Stomach smooth muscle (tissue), 2 donors: ENCODE measurements around the gene TSPAN16.
A peak's percentile ranks its signal among the peaks of the same experiment; 100 is the strongest.

Source experiments
- H3K27ac ChIP-seq: one replicate; pipeline ENCODE4 v1.7.0; 2013; ENCODE audit warnings: mild to moderate bottlenecking, low read length, inconsistent platforms
- H3K27me3 ChIP-seq, 2 donors: one replicate each; pipeline ENCODE4 v1.7.0; 2013; ENCODE audit warnings: low read length in 2 of 2; ENCODE audit not compliant: insufficient read depth in 2 of 2, control insufficient read depth in 1 of 2
- H3K36me3 ChIP-seq, 2 donors: one replicate each; pipeline ENCODE4 v1.7.0; 2013; ENCODE audit warnings: low read length in 2 of 2; ENCODE audit not compliant: control insufficient read depth in 2 of 2, insufficient read depth in 2 of 2
- H3K4me1 ChIP-seq: one replicate; pipeline ENCODE4 v1.7.0; 2013; ENCODE audit warnings: low read length; ENCODE audit not compliant: control insufficient read depth, insufficient read depth
- H3K4me3 ChIP-seq, 2 donors: one replicate each; pipeline ENCODE4 v1.7.0; 2013; ENCODE audit warnings: low read length in 2 of 2
- H3K9ac ChIP-seq, 2 donors: one replicate each; pipeline ENCODE4 v1.7.0; 2013; ENCODE audit warnings: low read length in 2 of 2, mild to moderate bottlenecking in 1 of 2
- H3K9me3 ChIP-seq, 2 donors: one replicate each; pipeline ENCODE4 v1.7.0; 2013; ENCODE audit warnings: low read length in 2 of 2; ENCODE audit not compliant: control insufficient read depth in 2 of 2
- donor health status: healthy.
- donor health status: Pancreatic carcinoma.

The TSPAN16 gene

DNA sequence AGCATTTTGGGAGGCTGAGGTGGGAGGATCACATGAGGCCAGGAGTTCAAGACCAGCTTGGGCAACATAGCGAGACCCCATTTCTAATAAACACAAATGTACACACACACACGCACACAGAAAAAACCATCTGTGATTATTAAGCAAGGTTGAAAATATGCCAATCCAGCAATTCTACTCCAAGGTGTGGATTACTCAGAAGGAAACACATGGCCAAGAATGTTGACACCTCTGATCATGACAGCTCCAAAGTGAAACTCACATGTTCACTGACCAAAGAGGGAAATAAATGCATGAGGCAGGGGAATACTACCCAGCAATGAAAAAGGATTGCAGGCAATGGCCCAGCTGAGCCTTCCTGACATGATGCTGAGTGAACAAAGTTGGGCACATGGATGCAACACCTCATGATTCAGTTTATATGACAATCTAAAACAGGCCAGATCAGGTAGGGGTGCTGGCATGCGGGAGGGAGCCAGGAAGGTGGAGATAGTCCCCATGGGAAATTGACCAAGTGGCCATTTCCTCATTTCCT is 38.0 kb upstream of the TSPAN16 start:
- Histone ChIP-seq H3K36me3 (no peaks in the 10 kb centered on the region), H3K9ac (no peak overlapping the region), H3K9me3 (no peaks in the 10 kb centered on the region), H3K4me3 (no peak overlapping the region), H3K4me1 (peaks cover 19% of the 10 kb centered on the region), H3K27ac (no peak overlapping the region), H3K27me3 (no peaks in the 10 kb centered on the region)

DNA sequence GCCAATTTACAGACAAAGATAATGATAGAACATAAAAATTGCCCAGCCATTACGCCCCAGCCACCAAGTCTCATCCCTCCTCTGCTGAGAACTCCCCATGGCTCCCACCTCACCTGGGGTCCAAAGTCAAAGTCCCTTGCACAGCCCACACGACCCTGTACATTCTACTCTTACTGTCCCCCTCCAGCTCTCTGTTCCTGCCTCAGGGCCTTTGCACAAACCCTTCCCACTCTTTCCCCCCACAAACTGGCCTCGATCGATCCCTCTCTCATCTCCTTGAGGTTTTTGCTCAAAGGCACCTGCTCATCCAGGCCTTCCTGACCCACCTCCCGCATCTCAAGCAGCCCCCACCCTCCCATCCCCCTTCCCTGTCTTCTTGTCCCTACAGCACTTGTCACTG is 35.0 kb upstream of the TSPAN16 start:
- H3K9me3 ChIP-seq: no peaks in the 10 kb centered on the region
- H3K27ac ChIP-seq: no peak overlapping the region
- no peak overlapping the region for H3K4me3 ChIP-seq
- H3K27me3 ChIP-seq: no peaks in the 10 kb centered on the region
- H3K36me3 ChIP-seq: no peaks in the 10 kb centered on the region
- H3K9ac ChIP-seq: no peak overlapping the region
- peaks cover 3% of the 10 kb centered on the region for H3K4me1 ChIP-seq

DNA sequence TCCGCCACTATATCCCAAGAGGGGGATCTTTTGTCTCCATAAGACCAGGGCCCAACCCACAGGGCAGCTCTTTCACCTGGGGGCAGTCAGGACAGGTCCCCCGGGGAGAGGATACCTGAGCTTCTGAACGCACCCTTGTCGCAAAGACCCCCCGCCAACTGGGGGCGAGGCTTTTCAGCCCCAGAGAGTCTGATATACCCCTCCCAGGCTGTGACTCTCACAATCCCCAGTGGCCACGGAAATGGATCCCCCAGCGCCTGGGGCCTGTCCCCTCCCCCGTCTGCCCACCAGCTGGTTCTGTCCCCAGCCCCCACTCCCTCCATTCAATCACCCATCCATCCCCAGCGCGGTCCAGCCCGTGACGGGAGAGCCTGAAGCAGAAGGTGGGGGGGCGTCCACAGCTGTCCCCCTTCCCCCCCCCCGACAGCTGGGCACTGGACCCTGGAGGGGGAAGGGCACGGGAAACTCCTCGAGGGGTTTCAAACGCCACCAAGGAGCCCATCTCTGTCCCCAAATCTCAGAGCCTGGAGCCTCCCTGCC is 34.5 kb upstream of the TSPAN16 start:
- no peak overlapping the region for H3K27ac ChIP-seq

DNA sequence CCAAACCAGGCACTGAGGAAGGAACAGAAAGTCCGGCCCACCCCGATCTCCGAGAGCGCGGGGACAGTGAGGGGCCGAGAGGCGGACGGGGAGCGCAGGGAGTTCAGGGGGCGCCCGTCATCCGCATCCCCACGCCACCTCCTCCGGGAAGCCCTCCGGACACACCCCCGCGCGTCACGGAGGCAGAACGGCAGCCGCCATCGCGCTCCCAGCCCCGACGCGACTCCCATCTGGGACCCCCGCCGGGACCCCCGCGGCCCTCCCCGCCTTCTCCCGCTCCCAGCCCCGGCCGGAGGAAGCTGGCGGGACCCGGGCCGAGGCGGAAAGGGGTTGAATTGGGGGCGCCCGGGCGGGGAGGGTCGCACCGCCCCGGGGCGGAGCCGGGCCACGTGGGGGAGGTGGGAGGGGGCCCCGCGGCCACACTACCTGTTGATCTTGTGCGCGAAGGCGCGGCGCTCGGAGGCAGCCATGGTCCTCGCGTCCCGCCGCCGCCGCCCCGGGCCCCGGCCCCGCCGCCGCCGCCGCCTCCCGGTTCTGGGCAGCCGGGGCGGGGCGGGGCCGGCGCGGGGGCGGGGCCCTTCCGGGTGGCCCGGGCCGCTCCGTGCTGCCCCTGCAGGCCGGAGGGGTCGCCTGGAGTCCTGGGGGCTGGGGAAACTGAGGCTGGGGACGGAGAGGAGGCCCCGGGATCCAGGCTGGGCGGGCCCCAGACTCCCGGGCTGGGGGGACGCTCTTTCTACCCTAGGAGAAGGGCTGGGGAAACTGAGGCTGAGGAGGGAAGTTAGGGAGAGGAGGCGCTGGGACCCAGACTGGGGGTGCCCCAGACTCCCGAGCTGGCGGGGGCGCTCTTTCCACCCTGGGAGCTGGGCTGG is 33.8 kb upstream of the TSPAN16 start, which contains the start of gene DOCK6:
TSS of gene DOCK6 (minus strand) at position 554 of the 869 bp plus-strand sequence. CDS start at position 470, 84 bp downstream.
- no peak within 1 kb of the TSS for H3K27ac ChIP-seq
- no peaks in the 10 kb centered on the region for H3K27me3 ChIP-seq
- peaks cover 3% of the 10 kb centered on the region for H3K4me1 ChIP-seq
- H3K36me3 ChIP-seq: no peaks in the 10 kb centered on the region
- no peaks in the 10 kb centered on the region for H3K9me3 ChIP-seq
- H3K4me3 ChIP-seq: peak within 1 kb of the TSS; percentile 70 to 76
- H3K9ac ChIP-seq: peak within 1 kb of the TSS; percentile 64 to 69

More for the DNA sequence above, 34.5 kb upstream of the TSPAN16 start:
- Histone ChIP-seq H3K4me3 (peak overlapping the region; percentile 70 to 76), H3K36me3 (no peaks in the 10 kb centered on the region), H3K4me1 (peaks cover 3% of the 10 kb centered on the region), H3K27me3 (no peaks in the 10 kb centered on the region), H3K9me3 (no peaks in the 10 kb centered on the region), H3K9ac (peak overlapping the region; percentile 64 to 69)

DNA sequence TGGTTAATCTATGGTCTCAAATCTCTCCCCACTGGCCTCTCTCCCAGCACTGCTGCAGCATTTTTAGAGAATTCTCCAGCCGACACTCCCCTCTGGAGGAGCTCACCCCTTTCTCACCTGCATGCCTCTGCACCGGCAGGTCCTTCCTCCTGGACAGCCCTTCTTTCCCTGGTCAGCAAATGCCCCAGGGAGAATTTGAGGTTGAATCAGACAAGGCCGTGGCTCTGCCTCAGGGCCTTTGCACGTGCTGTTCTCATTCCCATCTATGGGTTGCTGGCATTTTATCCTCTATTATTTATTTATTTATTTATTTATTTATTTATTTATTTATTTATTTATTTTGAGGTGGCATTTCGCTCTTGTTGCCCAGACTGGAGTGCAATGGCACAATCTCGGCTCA is 32.2 kb upstream of the TSPAN16 start:
- Histone ChIP-seq H3K4me1 (peaks cover 11% of the 10 kb centered on the region), H3K27ac (no peak overlapping the region)

GRCh38 chr19:11264452-11265176 is 31.3 kb upstream of the TSPAN16 start:
- no peak overlapping the region for H3K27ac ChIP-seq
- no peaks in the 10 kb centered on the region for H3K36me3 ChIP-seq
- no peaks in the 10 kb centered on the region for H3K27me3 ChIP-seq
- H3K9me3 ChIP-seq: no peaks in the 10 kb centered on the region
- H3K4me1 ChIP-seq: peaks cover 18% of the 10 kb centered on the region
- peak overlapping the region in 1 of 2 donors; percentile 21 for H3K9ac ChIP-seq
- H3K4me3 ChIP-seq: no peak overlapping the region

More for the DNA sequence above, 32.2 kb upstream of the TSPAN16 start:
- H3K9me3 ChIP-seq: no peaks in the 10 kb centered on the region
- H3K27me3 ChIP-seq: no peaks in the 10 kb centered on the region
- H3K4me3 ChIP-seq: no peak overlapping the region
- no peaks in the 10 kb centered on the region for H3K36me3 ChIP-seq
- H3K9ac ChIP-seq: no peak overlapping the region

- H3K9ac ChIP-seq: peak overlapping the region in 1 of 2 donors; percentile 29
- no peaks in the 10 kb centered on the region for H3K36me3 ChIP-seq
- no peaks in the 10 kb centered on the region for H3K9me3 ChIP-seq
- no peaks in the 10 kb centered on the region for H3K27me3 ChIP-seq
- H3K4me3 ChIP-seq: no peak overlapping the region
- no peak overlapping the region for H3K27ac ChIP-seq
- peaks cover 18% of the 10 kb centered on the region for H3K4me1 ChIP-seq
Measured at GRCh38 chr19:11265177-11265784, 30.7 kb upstream of the TSPAN16 start.

DNA sequence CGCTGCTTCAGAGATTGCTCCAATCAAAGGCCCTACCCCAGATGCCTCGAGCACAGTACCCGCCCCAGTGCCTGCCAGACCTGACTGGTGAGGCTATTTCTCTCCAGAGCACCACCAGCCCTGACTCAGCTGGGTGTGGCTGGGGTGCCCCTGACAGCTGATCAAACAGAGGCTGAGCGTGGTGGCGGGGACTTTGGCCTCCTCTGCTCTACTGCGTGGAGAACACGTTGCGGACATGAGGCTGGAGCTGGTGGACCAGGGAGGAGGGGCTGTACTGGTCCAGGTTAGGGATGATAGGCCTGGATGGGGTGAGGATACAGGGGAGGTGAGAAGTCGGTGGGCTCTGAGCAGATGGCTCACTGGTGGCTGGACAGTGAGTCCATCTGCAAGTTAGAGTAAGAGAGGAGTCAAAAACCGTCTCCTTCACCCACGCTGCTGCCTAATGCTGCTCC is 30.1 kb upstream of the TSPAN16 start:
- no peaks in the 10 kb centered on the region for H3K36me3 ChIP-seq
- H3K27ac ChIP-seq: no peak overlapping the region
- no peaks in the 10 kb centered on the region for H3K27me3 ChIP-seq
- no peak overlapping the region for H3K4me3 ChIP-seq
- peaks cover 18% of the 10 kb centered on the region for H3K4me1 ChIP-seq
- no peaks in the 10 kb centered on the region for H3K9me3 ChIP-seq
- no peak overlapping the region for H3K9ac ChIP-seq

GRCh38 chr19:11267316-11268085 is 28.5 kb upstream of the TSPAN16 start:
- Histone ChIP-seq H3K27me3 (no peaks in the 10 kb centered on the region), H3K4me1 (peaks cover 17% of the 10 kb centered on the region), H3K27ac (no peak overlapping the region), H3K9me3 (no peaks in the 10 kb centered on the region), H3K36me3 (no peaks in the 10 kb centered on the region), H3K9ac (no peak overlapping the region), H3K4me3 (no peak overlapping the region)
